ENCODE data around the gene OTUD5.

DNA sequence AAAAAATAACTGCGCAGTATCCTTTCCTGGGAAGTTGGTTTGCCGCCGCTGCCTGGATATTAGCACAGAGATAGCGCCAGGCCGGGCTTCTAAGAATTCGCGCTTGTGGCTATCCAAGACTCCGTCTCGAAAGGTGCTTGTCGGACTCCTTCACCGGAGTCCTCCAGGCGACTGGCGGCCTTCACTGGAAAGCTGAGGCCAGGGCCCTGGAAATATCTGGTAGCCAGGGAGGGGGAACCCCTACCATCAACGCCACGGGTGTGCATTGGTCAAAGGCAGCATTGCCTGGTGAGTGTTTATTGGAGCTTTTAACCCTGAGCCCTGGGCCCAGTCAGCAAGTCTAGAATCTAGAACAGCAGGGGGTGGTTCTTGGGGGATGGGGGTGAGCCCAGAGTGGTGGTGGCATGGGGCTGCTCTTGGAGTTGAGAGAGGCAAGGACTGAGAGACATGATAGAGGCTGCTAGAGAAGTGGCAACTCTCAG lies 38.0 kb downstream of the OTUD5 start:
- TF ChIP-seq POLR2A (IDR thresholded peaks at IDR 0.05): no peak
- TF ChIP-seq, protein P1, sequence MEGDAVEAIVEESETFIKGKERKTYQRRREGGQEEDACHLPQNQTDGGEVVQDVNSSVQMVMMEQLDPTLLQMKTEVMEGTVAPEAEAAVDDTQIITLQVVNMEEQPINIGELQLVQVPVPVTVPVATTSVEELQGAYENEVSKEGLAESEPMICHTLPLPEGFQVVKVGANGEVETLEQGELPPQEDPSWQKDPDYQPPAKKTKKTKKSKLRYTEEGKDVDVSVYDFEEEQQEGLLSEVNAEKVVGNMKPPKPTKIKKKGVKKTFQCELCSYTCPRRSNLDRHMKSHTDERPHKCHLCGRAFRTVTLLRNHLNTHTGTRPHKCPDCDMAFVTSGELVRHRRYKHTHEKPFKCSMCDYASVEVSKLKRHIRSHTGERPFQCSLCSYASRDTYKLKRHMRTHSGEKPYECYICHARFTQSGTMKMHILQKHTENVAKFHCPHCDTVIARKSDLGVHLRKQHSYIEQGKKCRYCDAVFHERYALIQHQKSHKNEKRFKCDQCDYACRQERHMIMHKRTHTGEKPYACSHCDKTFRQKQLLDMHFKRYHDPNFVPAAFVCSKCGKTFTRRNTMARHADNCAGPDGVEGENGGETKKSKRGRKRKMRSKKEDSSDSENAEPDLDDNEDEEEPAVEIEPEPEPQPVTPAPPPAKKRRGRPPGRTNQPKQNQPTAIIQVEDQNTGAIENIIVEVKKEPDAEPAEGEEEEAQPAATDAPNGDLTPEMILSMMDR (IDR thresholded peaks at IDR 0.05): no peak

All from heart left ventricle (tissue), 13 donors.